Measurements from ENCODE around the gene SMURF1. TPM values are rescaled to one million over a fixed set of nuclear protein-coding genes. Genes with fewer than 3 reads are reported as not detected.

SMURF1 gene
- total and polyA plus RNA-seq, 2 experiments from 2014 or later: 12.4 to 21.7 TPM

DNA sequence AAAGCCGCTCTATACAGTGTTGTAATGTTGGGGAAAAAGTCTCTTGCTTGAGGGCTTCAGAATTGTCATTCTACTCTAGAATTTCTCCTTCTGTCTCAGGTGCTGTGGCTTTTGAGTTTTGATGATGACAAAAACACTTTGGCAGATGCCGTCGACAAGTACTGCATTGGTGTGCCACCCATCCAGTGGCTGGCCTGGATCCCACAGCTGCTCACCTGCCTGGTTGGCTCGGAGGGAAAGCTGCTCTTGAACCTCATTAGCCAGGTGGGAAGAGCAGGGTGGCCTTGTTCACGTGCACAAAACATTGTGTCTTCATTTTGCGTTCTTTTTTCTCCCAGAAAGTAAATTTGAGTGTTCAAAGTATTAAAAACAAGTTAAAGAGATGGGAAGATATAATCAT, 153.6 kb downstream of the SMURF1 start:
- Histone ChIP-seq H4K20me1 (ENCODE audit: insufficient read depth, poor library complexity, severe bottlenecking) (no peaks in the 10 kb centered on the region), H3K9me3 (ENCODE audit: low read depth) (no peaks in the 10 kb centered on the region), H2AFZ (no peak overlapping the region), H3K27me3 (no peaks in the 10 kb centered on the region), H3K9me2 (replicated peaks; ENCODE audit: insufficient read depth) (no peaks in the 10 kb centered on the region), H3K79me2 (no peaks in the 10 kb centered on the region), H3K4me1 (ENCODE audit: insufficient read depth) (no peaks in the 10 kb centered on the region), H3K27ac (no peak overlapping the region), H3K4me2 (no peak overlapping the region), H3K36me3 (replicated peaks; ENCODE audit: insufficient read depth, low read depth) (peaks cover 6% of the 10 kb centered on the region), H3K4me3 (no peak overlapping the region)
- DNase-seq (ENCODE audit: low spot score): no peak
- no peak for TF ChIP-seq CTCF (IDR thresholded peaks at IDR 0.05; ENCODE audit: poor library complexity)
- no peak for TF ChIP-seq EZH2 (IDR thresholded peaks at IDR 0.05; ENCODE audit: borderline replicate concordance)
- no peak for TF ChIP-seq EZH2phosphoT487 (IDR thresholded peaks at IDR 0.05; ENCODE audit: low read depth, severe bottlenecking, unreplicated experiment)
- WGBS (ENCODE audit: low lambda C conversion rate, missing lambda C conversion rate): 98% methylated on average over 6 of the region's 6 CpGs

GRCh38 chr7:98988641-98989040, 155.3 kb downstream of the SMURF1 start:
- Histone ChIP-seq H3K4me3 (no peak overlapping the region), H2AFZ (no peak overlapping the region), H3K4me1 (ENCODE audit: insufficient read depth) (no peaks in the 10 kb centered on the region), H3K9me2 (replicated peaks; ENCODE audit: insufficient read depth) (no peaks in the 10 kb centered on the region), H3K9me3 (ENCODE audit: low read depth) (no peaks in the 10 kb centered on the region), H3K27ac (no peak overlapping the region), H3K4me2 (no peak overlapping the region), H3K79me2 (no peaks in the 10 kb centered on the region), H4K20me1 (ENCODE audit: insufficient read depth, poor library complexity, severe bottlenecking) (no peaks in the 10 kb centered on the region), H3K36me3 (replicated peaks; ENCODE audit: insufficient read depth, low read depth) (peaks cover 6% of the 10 kb centered on the region), H3K27me3 (no peaks in the 10 kb centered on the region)
- no peak for DNase-seq (ENCODE audit: low spot score)
- no peak for TF ChIP-seq CTCF (IDR thresholded peaks at IDR 0.05; ENCODE audit: poor library complexity)
- no peak for TF ChIP-seq EZH2phosphoT487 (IDR thresholded peaks at IDR 0.05; ENCODE audit: low read depth, severe bottlenecking, unreplicated experiment)
- TF ChIP-seq EZH2 (IDR thresholded peaks at IDR 0.05; ENCODE audit: borderline replicate concordance): no peak
- 95% methylated on average over 15 of the region's 15 CpGs for WGBS (ENCODE audit: low lambda C conversion rate, missing lambda C conversion rate)

GRCh38 chr7:98985945-98986344, 158.0 kb downstream of the SMURF1 start:
- H3K4me1 ChIP-seq (ENCODE audit: insufficient read depth): no peaks in the 10 kb centered on the region
- H3K9me3 ChIP-seq (ENCODE audit: low read depth): no peaks in the 10 kb centered on the region
- no peaks in the 10 kb centered on the region for H4K20me1 ChIP-seq (ENCODE audit: insufficient read depth, poor library complexity, severe bottlenecking)
- no peaks in the 10 kb centered on the region for H3K9me2 ChIP-seq (replicated peaks; ENCODE audit: insufficient read depth)
- no peak overlapping the region for H2AFZ ChIP-seq
- TF ChIP-seq EZH2phosphoT487 (IDR thresholded peaks at IDR 0.05; ENCODE audit: low read depth, severe bottlenecking, unreplicated experiment) (no peak), EZH2 (IDR thresholded peaks at IDR 0.05; ENCODE audit: borderline replicate concordance) (no peak), CTCF (IDR thresholded peaks at IDR 0.05; ENCODE audit: poor library complexity) (no peak)
- DNase-seq (ENCODE audit: low spot score): no peak
- no peak overlapping the region for H3K4me2 ChIP-seq
- no peak overlapping the region for H3K4me3 ChIP-seq
- H3K27me3 ChIP-seq: no peaks in the 10 kb centered on the region
- H3K36me3 ChIP-seq (replicated peaks; ENCODE audit: insufficient read depth, low read depth): peaks cover 4% of the 10 kb centered on the region
- H3K79me2 ChIP-seq: no peaks in the 10 kb centered on the region
- no peak overlapping the region for H3K27ac ChIP-seq

DNA sequence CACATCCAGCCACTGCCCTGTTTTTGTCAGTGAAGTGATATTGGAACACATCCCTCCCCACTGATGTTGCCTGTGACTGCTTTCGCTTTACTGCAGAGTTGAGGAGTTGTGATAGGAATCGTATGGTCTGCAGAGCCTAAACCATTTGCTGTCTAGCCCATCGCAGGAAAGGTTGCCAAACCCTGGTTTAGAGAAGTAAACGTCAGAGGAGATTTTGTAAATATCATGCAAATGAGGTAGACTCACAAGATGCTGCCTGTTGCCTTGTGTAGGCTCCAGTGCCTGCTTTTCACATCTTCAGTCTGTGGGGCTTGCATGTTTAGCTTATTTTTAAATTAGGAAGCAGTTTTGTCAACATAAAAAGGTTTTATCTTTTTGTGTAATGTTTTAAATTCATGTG, 158.5 kb downstream of the SMURF1 start:
- H3K4me3 ChIP-seq: no peak overlapping the region
- no peaks in the 10 kb centered on the region for H4K20me1 ChIP-seq (ENCODE audit: insufficient read depth, poor library complexity, severe bottlenecking)
- H3K27me3 ChIP-seq: no peaks in the 10 kb centered on the region
- H2AFZ ChIP-seq: no peak overlapping the region
- no peak for TF ChIP-seq EZH2phosphoT487 (IDR thresholded peaks at IDR 0.05; ENCODE audit: low read depth, severe bottlenecking, unreplicated experiment)
- TF ChIP-seq EZH2 (IDR thresholded peaks at IDR 0.05; ENCODE audit: borderline replicate concordance): no peak
- TF ChIP-seq CTCF (IDR thresholded peaks at IDR 0.05; ENCODE audit: poor library complexity): no peak
- H3K36me3 ChIP-seq (replicated peaks; ENCODE audit: insufficient read depth, low read depth): peaks cover 4% of the 10 kb centered on the region
- DNase-seq (ENCODE audit: low spot score): no peak
- 98% methylated on average over 4 of the region's 4 CpGs for WGBS (ENCODE audit: low lambda C conversion rate, missing lambda C conversion rate)
- no peaks in the 10 kb centered on the region for H3K9me2 ChIP-seq (replicated peaks; ENCODE audit: insufficient read depth)
- no peaks in the 10 kb centered on the region for H3K79me2 ChIP-seq
- no peaks in the 10 kb centered on the region for H3K9me3 ChIP-seq (ENCODE audit: low read depth)
- no peak overlapping the region for H3K4me2 ChIP-seq
- no peaks in the 10 kb centered on the region for H3K4me1 ChIP-seq (ENCODE audit: insufficient read depth)
- no peak overlapping the region for H3K27ac ChIP-seq

Data from hepatocyte (in vitro differentiated cells).